Measurements from ENCODE around the gene TMOD2.

TMOD2 gene

GRCh38 chr15:51724199-51724598 is 27.2 kb upstream of the TMOD2 start:
- TF ChIP-seq CTCF (IDR thresholded peaks at IDR 0.05; ENCODE audit: borderline replicate concordance, insufficient read depth, low read depth, low read length) = no peak
- no peak overlapping the region for H3K4me3 ChIP-seq (ENCODE audit: low read depth, low read length)

GRCh38 chr15:51724673-51725072 is 26.7 kb upstream of the TMOD2 start:
- H3K4me3 ChIP-seq (ENCODE audit: low read depth, low read length) = no peak overlapping the region
- no peak for TF ChIP-seq CTCF (IDR thresholded peaks at IDR 0.05; ENCODE audit: borderline replicate concordance, insufficient read depth, low read depth, low read length)

GRCh38 chr15:51726302-51727073 is 24.9 kb upstream of the TMOD2 start:
- H3K4me3 ChIP-seq (ENCODE audit: low read depth, low read length) = peak overlapping the region; percentile 27
- TF ChIP-seq CTCF (IDR thresholded peaks at IDR 0.05; ENCODE audit: borderline replicate concordance, insufficient read depth, low read depth, low read length) = no peak

GRCh38 chr15:51727141-51727897 is 24.1 kb upstream of the TMOD2 start:
- TF ChIP-seq CTCF (IDR thresholded peaks at IDR 0.05; ENCODE audit: borderline replicate concordance, insufficient read depth, low read depth, low read length) = peak; percentile 40; the same call in 1 of the 2 replicates
- no peak overlapping the region for H3K4me3 ChIP-seq (ENCODE audit: low read depth, low read length)

- TF ChIP-seq CTCF (IDR thresholded peaks at IDR 0.05; ENCODE audit: borderline replicate concordance, insufficient read depth, low read depth, low read length) = no peak
- H3K4me3 ChIP-seq (ENCODE audit: low read depth, low read length) = peak overlapping the region; percentile 42
Observed at GRCh38 chr15:51731549-51732267, 19.7 kb upstream of the TMOD2 start.

- TF ChIP-seq CTCF (IDR thresholded peaks at IDR 0.05; ENCODE audit: borderline replicate concordance, insufficient read depth, low read depth, low read length) = no peak
- H3K4me3 ChIP-seq (ENCODE audit: low read depth, low read length) = no peak overlapping the region
Observed at GRCh38 chr15:51732646-51733045, 18.8 kb upstream of the TMOD2 start.
